CD4-positive, alpha-beta memory T cell (primary cell): ENCODE measurements around the gene UGT2A1. TPM values are rescaled to one million over a fixed set of nuclear protein-coding genes. Genes with fewer than 3 reads are reported as not detected.
A peak's percentile ranks its signal among the peaks of the same experiment; 100 is the strongest.
"Not testable (repeated sequence)": the region's sequence is repeated elsewhere in the genome, so short reads cannot be mapped to it uniquely, and the experiment has no call there.

ENCODE experiments used
- CTCF ChIA-PET: fragments of 350-600 bp; sonication (Branson Sonifier 250); formaldehyde crosslinking; loops from one replicate; lab custom pipeline; 2021; ENCODE audit warnings: inconsistent platforms; ENCODE audit not compliant: partially characterized antibody; lab: Charles Lee
- POLR2A ChIA-PET: fragments of 350-600 bp; sonication (Branson Sonifier 250); formaldehyde crosslinking; loops from one replicate; lab custom pipeline; 2021; ENCODE audit not compliant: partially characterized antibody; lab: Charles Lee
- DNase-seq, 5 donors: peaks; one replicate each; pipeline versions ENCODE4 v3.0.0 to v3.0.0-alpha.2; 2020 to 2022; ENCODE audit warnings: mixed read lengths in 1 of 5
- H3K27ac ChIP-seq: one replicate; pipeline ENCODE4 v1.7.0; 2013; ENCODE audit warnings: low read depth, low read length
- H3K27me3 ChIP-seq: 2 replicates; pipeline ENCODE4 v1.7.0; 2013; ENCODE audit warnings: mild to moderate bottlenecking, low read length, moderate library complexity; ENCODE audit not compliant: insufficient read depth
- H3K36me3 ChIP-seq: 2 replicates; pipeline ENCODE4 v1.7.0; 2013; ENCODE audit warnings: mild to moderate bottlenecking, low read length, moderate library complexity; ENCODE audit not compliant: insufficient read depth
- H3K4me1 ChIP-seq: 2 replicates; pipeline ENCODE4 v1.7.0; 2013; ENCODE audit warnings: mild to moderate bottlenecking, low read length, moderate library complexity; ENCODE audit not compliant: insufficient read depth
- H3K4me3 ChIP-seq, 2 donors: one replicate each; pipeline ENCODE4 v1.7.0; 2013; ENCODE audit warnings: low read length in 2 of 2, mild to moderate bottlenecking in 1 of 2
- H3K9me3 ChIP-seq, 2 donors: one replicate each; pipeline ENCODE4 v1.7.0; 2013; ENCODE audit warnings: low read length in 2 of 2, control low read depth in 1 of 2; ENCODE audit not compliant: control insufficient read depth in 1 of 2
- H3K27ac Mint-ChIP-seq, 7 donors: one replicate each; pipeline ENCODE4 v1.8.0; 2020 to 2021; ENCODE audit warnings: mixed read lengths in 7 of 7, mild to moderate bottlenecking in 6 of 7, inconsistent platforms in 3 of 7, moderate library complexity in 3 of 7
- H3K27me3 Mint-ChIP-seq, 2 donors: one replicate each; pipeline ENCODE4 v1.8.0; 2020 to 2021; ENCODE audit warnings: mixed read lengths in 2 of 2
- H3K36me3 Mint-ChIP-seq, 2 donors: one replicate each; pipeline ENCODE4 v1.8.0; 2020 to 2021; ENCODE audit warnings: mixed read lengths in 2 of 2, inconsistent platforms in 1 of 2, mild to moderate bottlenecking in 1 of 2
- H3K4me1 Mint-ChIP-seq, 4 donors: one replicate each; pipeline ENCODE4 v1.8.0; 2020 to 2021; ENCODE audit warnings: mixed read lengths in 4 of 4, mild to moderate bottlenecking in 1 of 4
- H3K4me3 Mint-ChIP-seq, 8 donors: one replicate each; pipeline ENCODE4 v1.8.0; 2020 to 2021; ENCODE audit warnings: mixed read lengths in 8 of 8, mild to moderate bottlenecking in 7 of 8, moderate library complexity in 6 of 8, inconsistent platforms in 3 of 8
- H3K9me3 Mint-ChIP-seq, 8 donors: one replicate each; pipeline ENCODE4 v1.8.0; 2020 to 2021; ENCODE audit warnings: mixed read lengths in 8 of 8, mild to moderate bottlenecking in 5 of 8, inconsistent platforms in 3 of 8, moderate library complexity in 1 of 8
- intact Hi-C: fragments of 100-400 bp; cut with micrococcal nuclease; formaldehyde crosslinking; loops from one replicate; pipeline ENCODE4 v1.15.1; 2023
- polyA plus RNA-seq, 2 donors: library from polyadenylated mRNA; unstranded; fragments of 300-500 nt; fragmentation: Illumina TruSeq; gene quantifications; one replicate each; pipeline ENCODE4 v1.2.3, GENCODE V29; 2021
- total RNA-seq, 2 experiments: library from RNA; stranded (reverse); gene quantifications; one replicate each; pipeline ENCODE4 v1.2.3, GENCODE V29; 2021

The UGT2A1 gene
- total and polyA plus RNA-seq, 4 experiments from 2014 or later = 0.50 TPM; not detected in 3

GRCh38 chr4:69664009-69664408 lies 11.0 kb upstream of the UGT2A1 start:
- peaks cover 16% of the 10 kb centered on the region for H3K4me1 ChIP-seq
- H3K27ac Mint-ChIP-seq, H3K4me3 Mint-ChIP-seq, CTCF ChIA-PET, H3K4me3 ChIP-seq, H3K36me3 Mint-ChIP-seq, POLR2A ChIA-PET, H3K27me3 Mint-ChIP-seq, H3K27me3 ChIP-seq, H3K27ac ChIP-seq, intact Hi-C loops, H3K9me3 ChIP-seq, H3K36me3 ChIP-seq: not testable (repeated sequence)
- peak in 1 of 5 donors; percentile 23 for DNase-seq
- Mint-ChIP-seq H3K9me3 (peaks cover 0 to 20% (median 11%) of the 10 kb centered on the region in 8 donors), H3K4me1 (peaks cover 1 to 14% (median 6%) of the 10 kb centered on the region in 4 donors)

DNA sequence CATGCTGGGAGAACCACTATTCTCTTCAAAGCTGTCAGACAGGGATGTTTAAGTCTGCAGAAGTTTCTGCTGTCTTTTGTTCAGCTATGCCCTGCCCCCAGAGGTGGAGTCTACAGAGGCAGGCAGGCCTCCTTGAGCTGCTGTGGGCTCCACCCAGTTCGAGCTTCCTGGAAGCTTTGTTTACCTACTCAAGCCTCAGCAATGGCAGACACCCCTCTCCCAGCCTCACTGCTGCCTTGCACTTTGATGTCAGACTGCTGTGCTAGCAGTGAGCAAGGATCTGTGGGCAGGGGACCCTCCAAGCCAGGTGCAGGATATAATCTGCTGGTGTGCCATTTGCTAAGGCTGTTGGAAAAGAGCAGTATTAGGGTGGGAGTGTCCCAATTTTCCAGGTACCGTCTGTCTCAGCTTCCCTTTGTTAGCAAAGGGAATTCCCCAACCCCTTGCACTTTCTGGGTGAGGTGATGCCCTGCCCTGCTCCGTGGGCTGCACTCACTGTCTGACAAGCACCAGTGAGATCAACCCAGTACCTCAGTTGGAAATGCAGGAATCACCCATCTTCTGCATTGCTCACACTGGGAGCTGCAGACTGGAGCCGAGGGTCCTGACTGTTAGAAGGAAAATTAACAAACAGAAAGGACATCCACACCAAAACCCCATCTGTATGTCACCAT lies 8.2 kb upstream of the UGT2A1 start:
- peaks cover 0 to 20% (median 12%) of the 10 kb centered on the region in 8 donors for H3K9me3 Mint-ChIP-seq
- H3K36me3 ChIP-seq, intact Hi-C loops, CTCF ChIA-PET, H3K27ac ChIP-seq, H3K27me3 ChIP-seq, H3K27me3 Mint-ChIP-seq, H3K36me3 Mint-ChIP-seq, H3K9me3 ChIP-seq: not testable (repeated sequence)
- POLR2A ChIA-PET = interaction anchor here (0.8 kb wide), 1 partner anchor 99 kb away, joined by 4 read pairs; the partner anchor contains the start of gene SULT1B1
- DNase-seq = peak; percentile 10 to 39 (median 35)
- peaks cover 1 to 20% (median 6%) of the 10 kb centered on the region in 4 donors for H3K4me1 Mint-ChIP-seq
- Histone ChIP-seq H3K4me1 (peaks cover 16% of the 10 kb centered on the region), H3K4me3 (peak overlapping the region in 1 of 2 donors; percentile 17)
- peak overlapping the region in 5 of 7 donors; percentile 17 to 71 (median 46) for H3K27ac Mint-ChIP-seq
- peak overlapping the region in 3 of 8 donors; percentile 22 to 47 (median 33) for H3K4me3 Mint-ChIP-seq

GRCh38 chr4:69658133-69658532 lies 5.1 kb upstream of the UGT2A1 start:
- Histone ChIP-seq H3K27ac (no peak overlapping the region), H3K27me3 (no peaks in the 10 kb centered on the region), H3K4me3 (no peak overlapping the region), H3K36me3 (no peaks in the 10 kb centered on the region), H3K9me3 (no peaks in the 10 kb centered on the region), H3K4me1 (peaks cover 16% of the 10 kb centered on the region)
- peaks cover 1 to 20% (median 6%) of the 10 kb centered on the region in 4 donors for H3K4me1 Mint-ChIP-seq
- peak in 1 of 5 donors; percentile 7 for DNase-seq
- ChIA-PET CTCF (interaction anchor here (1.1 kb wide), 1 partner anchor 10 kb away, joined by 3 read pairs; no protein-coding TSS in a partner anchor), POLR2A (no interaction called here)
- H3K27ac Mint-ChIP-seq = no peak overlapping the region
- no peaks in the 10 kb centered on the region for H3K27me3 Mint-ChIP-seq
- H3K4me3 Mint-ChIP-seq = no peak overlapping the region
- no peaks in the 10 kb centered on the region for H3K36me3 Mint-ChIP-seq
- peaks cover 0 to 15% (median 6%) of the 10 kb centered on the region in 8 donors for H3K9me3 Mint-ChIP-seq
- intact Hi-C loops = no loop called here

DNA sequence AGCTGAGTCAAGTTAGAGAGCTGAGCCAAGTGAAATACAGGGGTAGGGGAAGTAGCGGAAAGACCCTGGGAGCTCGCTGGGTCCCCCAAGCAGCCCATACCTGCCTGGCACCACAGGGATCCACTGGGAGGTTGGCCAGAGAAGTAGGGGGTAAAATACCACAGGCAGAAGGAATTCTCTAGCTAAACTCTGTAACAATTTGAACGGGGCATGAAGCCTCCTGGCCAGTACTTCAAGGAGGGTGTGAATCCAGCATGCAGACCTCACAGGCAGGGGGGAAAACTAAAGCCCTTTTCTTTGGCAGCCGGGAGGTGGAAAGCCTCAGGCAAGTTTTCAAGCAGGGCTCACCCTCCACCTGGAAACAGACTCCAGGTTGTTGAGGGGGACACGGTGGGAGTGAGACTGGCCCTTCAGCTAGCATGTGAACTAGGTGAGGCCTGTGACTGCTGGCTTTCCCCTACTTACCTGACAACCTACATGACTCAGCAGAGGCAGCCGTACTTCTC lies 3.7 kb upstream of the UGT2A1 start:
- Histone ChIP-seq H3K9me3 (no peaks in the 10 kb centered on the region), H3K36me3 (no peaks in the 10 kb centered on the region), H3K4me3 (no peak overlapping the region), H3K27me3 (no peaks in the 10 kb centered on the region), H3K27ac (no peak overlapping the region), H3K4me1 (peaks cover 16% of the 10 kb centered on the region)
- H3K4me3 Mint-ChIP-seq = no peak overlapping the region
- H3K36me3 Mint-ChIP-seq = no peaks in the 10 kb centered on the region
- intact Hi-C loops = no loop called here
- H3K27ac Mint-ChIP-seq = no peak overlapping the region
- no peaks in the 10 kb centered on the region for H3K27me3 Mint-ChIP-seq
- CTCF ChIA-PET = no interaction called here
- peaks cover 0 to 14% (median 5%) of the 10 kb centered on the region in 4 donors for H3K4me1 Mint-ChIP-seq
- peaks cover 0 to 7% (median 0%) of the 10 kb centered on the region in 8 donors for H3K9me3 Mint-ChIP-seq
- peak in 1 of 5 donors; percentile 12 for DNase-seq
- POLR2A ChIA-PET = no interaction called here

DNA sequence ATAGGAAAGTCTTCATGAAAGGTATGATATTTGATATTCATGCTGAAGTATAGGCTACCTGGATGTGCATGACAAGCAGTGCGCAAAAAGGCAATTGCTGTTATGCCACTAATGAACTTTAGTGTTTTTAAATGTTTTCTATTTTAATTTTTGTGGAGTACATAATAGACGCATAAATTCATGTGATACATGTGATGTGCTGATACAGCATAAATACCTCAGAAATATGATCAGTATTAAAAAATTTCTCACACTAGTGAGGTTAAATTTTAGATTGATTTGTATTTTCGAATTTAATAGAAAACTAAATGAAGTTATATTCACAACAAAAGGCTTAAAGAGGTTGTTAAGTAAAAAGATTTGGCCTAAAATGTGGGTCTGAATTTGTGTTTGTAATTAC lies 2.2 kb downstream of the UGT2A1 start:
- POLR2A ChIA-PET = no interaction called here
- no peaks in the 10 kb centered on the region for H3K27me3 Mint-ChIP-seq
- no peak overlapping the region for H3K27ac Mint-ChIP-seq

DNA sequence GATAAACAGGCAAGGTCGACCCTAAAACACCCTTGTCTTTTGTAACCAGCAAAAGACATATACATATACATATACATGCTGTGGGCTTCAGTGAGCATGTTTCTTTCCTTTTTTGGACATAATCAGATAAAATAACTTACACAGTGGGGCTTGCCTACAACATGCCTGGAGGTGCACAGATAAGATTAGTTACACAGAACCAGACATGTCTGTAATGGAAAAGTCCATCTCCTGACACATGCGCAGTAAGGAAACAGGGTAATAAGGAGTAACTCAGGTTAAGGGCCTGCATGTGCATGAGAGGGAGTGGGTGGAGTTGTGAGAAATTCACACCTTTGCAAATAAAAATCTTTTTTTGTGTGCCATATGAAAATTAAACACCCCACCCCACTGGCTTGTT lies 3.4 kb downstream of the UGT2A1 start:
- H3K9me3 ChIP-seq = no peaks in the 10 kb centered on the region
- ChIA-PET POLR2A (no interaction called here), CTCF (no interaction called here)
- Mint-ChIP-seq H3K27ac (no peak overlapping the region), H3K36me3 (no peaks in the 10 kb centered on the region), H3K27me3 (no peaks in the 10 kb centered on the region), H3K9me3 (no peaks in the 10 kb centered on the region), H3K4me3 (no peak overlapping the region), H3K4me1 (no peaks in the 10 kb centered on the region)
- H3K4me1 ChIP-seq = no peaks in the 10 kb centered on the region
- intact Hi-C loops = no loop called here
- no peak overlapping the region for H3K27ac ChIP-seq
- no peaks in the 10 kb centered on the region for H3K36me3 ChIP-seq
- H3K27me3 ChIP-seq = no peaks in the 10 kb centered on the region
- H3K4me3 ChIP-seq = no peak overlapping the region
- DNase-seq = no peak

More for the DNA sequence above, 2.2 kb downstream of the UGT2A1 start:
- Mint-ChIP-seq H3K36me3 (no peaks in the 10 kb centered on the region), H3K9me3 (no peaks in the 10 kb centered on the region), H3K4me1 (no peaks in the 10 kb centered on the region), H3K4me3 (no peak overlapping the region)
- Histone ChIP-seq H3K27me3 (no peaks in the 10 kb centered on the region), H3K4me3 (no peak overlapping the region), H3K4me1 (no peaks in the 10 kb centered on the region), H3K36me3 (no peaks in the 10 kb centered on the region), H3K9me3 (no peaks in the 10 kb centered on the region), H3K27ac (no peak overlapping the region)
- no peak for DNase-seq
- CTCF ChIA-PET = no interaction called here
- intact Hi-C loops = no loop called here

DNA sequence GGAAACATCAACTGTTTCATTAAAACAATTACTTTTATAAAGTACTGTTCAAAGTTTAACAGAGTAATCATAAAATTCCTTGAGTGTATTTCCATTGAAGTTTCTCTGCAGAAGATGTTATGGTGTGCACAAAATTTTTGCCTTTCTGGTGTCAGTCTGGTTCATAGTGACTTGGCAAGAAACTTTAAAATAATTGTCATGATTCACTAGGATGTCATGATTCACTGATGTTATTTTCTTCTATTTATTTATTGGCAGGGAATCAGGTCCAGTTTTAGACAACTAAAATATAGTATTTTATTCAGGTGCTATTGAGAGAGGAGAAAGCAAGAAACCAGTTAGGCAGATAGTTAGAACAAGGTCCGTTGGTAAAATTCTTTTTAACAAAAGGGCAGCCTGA lies 3.8 kb downstream of the UGT2A1 start:
- intact Hi-C loops = no loop called here
- Mint-ChIP-seq H3K4me1 (no peaks in the 10 kb centered on the region), H3K4me3 (no peak overlapping the region), H3K27me3 (no peaks in the 10 kb centered on the region), H3K9me3 (peaks cover 0 to 2% (median 0%) of the 10 kb centered on the region in 8 donors), H3K27ac (no peak overlapping the region), H3K36me3 (no peaks in the 10 kb centered on the region)
- Histone ChIP-seq H3K4me3 (no peak overlapping the region), H3K27ac (no peak overlapping the region), H3K36me3 (no peaks in the 10 kb centered on the region), H3K9me3 (no peaks in the 10 kb centered on the region), H3K4me1 (no peaks in the 10 kb centered on the region), H3K27me3 (no peaks in the 10 kb centered on the region)
- no peak for DNase-seq
- ChIA-PET POLR2A (no interaction called here), CTCF (no interaction called here)
